Endothelial cell of umbilical vein (primary cell): ENCODE results near the gene TEX29. TPM values are rescaled to one million over a fixed set of nuclear protein-coding genes. Genes with fewer than 3 reads are reported as not detected.

Experiments
- BruUV-seq: library from RNA; stranded (reverse); fragments of 400-500 nt; replicated peaks from 2 replicates; lab custom pipeline; 2021; lab: Mats Ljungman, UMichigan
- CTCF ChIA-PET: fragments of 300-600, 350-600 bp; sonication (Branson Sonifier 250); formaldehyde crosslinking; loops from one replicate; lab custom pipeline; 2021; ENCODE audit warnings: antibody characterized with exemption, inconsistent platforms; lab: Charles Lee
- POLR2A ChIA-PET: fragments of 300-600, 350-600 bp; sonication (Branson Sonifier 250); formaldehyde crosslinking; loops from one replicate; lab custom pipeline; 2021; ENCODE audit warnings: antibody characterized with exemption, inconsistent platforms; lab: Charles Lee
- DNase-seq: peaks from one replicate; pipeline ENCODE4 v3.0.0-alpha.2; 2011; ENCODE audit warnings: low read depth, low spot score
- FAIRE-seq: peaks from 2 replicates; lab custom pipeline; 2011; peaks lifted over from hg19 to GRCh38; lab: Jason Lieb, UNC
- H2AFZ ChIP-seq: 2 replicates; pipeline ENCODE4 v1.6.0; 2012; ENCODE audit warnings: low read depth, low read length, control low read depth, inconsistent platforms
- H3K27ac ChIP-seq: 2 replicates; pipeline ENCODE4 v1.5.1; 2011; ENCODE audit warnings: low read depth, mild to moderate bottlenecking, control low read depth, low read length, moderate library complexity; ENCODE audit not compliant: insufficient read depth
- H3K27me3 ChIP-seq, 2 experiments: 2 replicates each; pipeline versions ENCODE4 v1.6.0 to v1.6.1; 2011; ENCODE audit warnings: low read length in 2 of 2, mixed read lengths in 1 of 2; ENCODE audit not compliant: control insufficient read depth in 2 of 2, insufficient read depth in 2 of 2
- H3K36me3 ChIP-seq, 2 experiments: 2 replicates in 1 of 2; 3 replicates in 1 of 2; pipeline ENCODE4 v1.5.1; 2011; ENCODE audit warnings: low read length in 2 of 2, mild to moderate bottlenecking in 1 of 2, moderate library complexity in 1 of 2; ENCODE audit not compliant: control insufficient read depth in 2 of 2, insufficient read depth in 2 of 2; ENCODE audit errors: extremely low read depth in 1 of 2
- H3K4me1 ChIP-seq: 3 replicates; pipeline ENCODE4 v1.5.1; 2011; ENCODE audit warnings: mild to moderate bottlenecking, low read length; ENCODE audit not compliant: control insufficient read depth, insufficient read depth; ENCODE audit errors: extremely low read depth
- H3K4me2 ChIP-seq: 2 replicates; pipeline ENCODE4 v1.6.1; 2011; ENCODE audit warnings: low read length, control low read depth, mixed read lengths; ENCODE audit not compliant: insufficient read depth
- H3K4me3 ChIP-seq, 3 experiments: fragments of 200-600 bp in 1 of 3; sonication (generic), shearing (Covaris generic) in 1 of 3; replicated peaks in 1 of 3; 2 replicates each; pipeline ENCODE4 v1.5.1; 2011 to 2016; ENCODE audit warnings: control low read depth in 3 of 3, low read length in 3 of 3, mild to moderate bottlenecking in 2 of 3, inconsistent platforms in 1 of 3, low read depth in 1 of 3, moderate library complexity in 1 of 3; ENCODE audit not compliant: insufficient read depth in 1 of 3
- H3K79me2 ChIP-seq: 2 replicates; pipeline ENCODE4 v1.6.0; 2012; ENCODE audit warnings: low read length, inconsistent platforms; ENCODE audit not compliant: control insufficient read depth, insufficient read depth
- H3K9ac ChIP-seq: replicated peaks from 2 replicates; pipeline ENCODE3; 2011; ENCODE audit warnings: low read length, control low read depth; ENCODE audit not compliant: insufficient read depth; ENCODE audit errors: extremely low read depth
- H3K9me1 ChIP-seq: replicated peaks from 3 replicates; pipeline ENCODE4 v1.6.0; 2011; ENCODE audit warnings: mild to moderate bottlenecking, low read length; ENCODE audit not compliant: control insufficient read depth, insufficient read depth; ENCODE audit errors: extremely low read depth
- H3K9me3 ChIP-seq: replicated peaks from 2 replicates; pipeline ENCODE4 v1.5.1; 2012; ENCODE audit warnings: low read length, inconsistent platforms; ENCODE audit not compliant: control insufficient read depth, insufficient read depth
- H4K20me1 ChIP-seq: replicated peaks from 2 replicates; pipeline ENCODE3; 2011; ENCODE audit warnings: mild to moderate bottlenecking, low read length; ENCODE audit not compliant: control insufficient read depth, insufficient read depth; ENCODE audit errors: extremely low read depth
- JUN ChIP-seq: IDR thresholded peaks from 2 replicates; pipeline ENCODE4 v1.6.1; 2011; ENCODE audit warnings: borderline replicate concordance, low read depth; ENCODE audit not compliant: insufficient read length, insufficient read depth
- MAX ChIP-seq: IDR thresholded peaks from 2 replicates; pipeline ENCODE4 v1.6.1; 2011; ENCODE audit not compliant: insufficient read depth, insufficient read length
- MYC ChIP-seq: IDR thresholded peaks from one replicate; pipeline ENCODE4 v1.6.1; 2011; ENCODE audit warnings: mild to moderate bottlenecking, low read depth, low read length
- POLR2AphosphoS5 ChIP-seq: IDR thresholded peaks from 2 replicates; pipeline ENCODE4 v1.6.1; 2012; ENCODE audit warnings: low read depth, mild to moderate bottlenecking, control low read depth, low read length, moderate library complexity; ENCODE audit not compliant: insufficient read depth
- dilution Hi-C: fragments of 300-500 bp; cut with MboI; formaldehyde crosslinking; loops from one replicate; pipeline ENCODE4 v1.15.0; 2019; ENCODE audit warnings: low sequenced_read_pairs; ENCODE audit not compliant: extremely low pct_ligation_motif_present
- intact Hi-C: fragments of 100-400 bp; cut with micrococcal nuclease; formaldehyde crosslinking; loops from one replicate; pipeline ENCODE4 v1.10.0; 2022
- polyA plus RNA-seq, 4 experiments: library from polyadenylated mRNA; depleted of rRNA in 3 of 4; stranded (reverse) in 3 of 4; unstranded in 1 of 4; fragments of >200 nt; gene quantifications; 2 replicates each; pipeline versions ENCODE4 v1.2.1 to v1.2.3, GENCODE V29; 2011 to 2012; ENCODE audit warnings: missing spikeins in 1 of 4
- total RNA-seq: library from RNA; stranded (reverse); gene quantifications from 2 replicates; pipeline ENCODE4 v1.2.3, GENCODE V29; 2021
- TF ChIP-seq, protein P1 (sequence below), 2 donors: IDR thresholded peaks; 1 replicate in 1 of 2; 2 replicates in 1 of 2; pipeline ENCODE4 v1.5.1; 2011; ENCODE audit warnings: low read length in 2 of 2, mild to moderate bottlenecking in 2 of 2, moderate library complexity in 2 of 2, control low read depth in 1 of 2, inconsistent platforms in 1 of 2, low read depth in 1 of 2; ENCODE audit not compliant: insufficient read depth in 1 of 2; ENCODE audit errors: extremely low read depth in 1 of 2

The TEX29 gene
- total and polyA plus RNA-seq, 2 donors (not counting 3 experiments of a cell fraction or from before 2014, with no cell fraction given): 0.44 TPM; not detected in 1

GRCh38 chr13:111356795-111357194, 36.4 kb downstream of the TEX29 start:
- intact Hi-C loops: no loop called here
- Histone ChIP-seq H3K36me3 (no peaks in the 10 kb centered on the region), H3K9ac (no peak overlapping the region), H3K9me3 (no peaks in the 10 kb centered on the region), H3K4me3 (no peak overlapping the region), H3K4me2 (no peak overlapping the region), H3K4me1 (no peaks in the 10 kb centered on the region), H3K79me2 (no peaks in the 10 kb centered on the region), H3K27me3 (no peaks in the 10 kb centered on the region), H4K20me1 (no peaks in the 10 kb centered on the region), H2AFZ (no peak overlapping the region), H3K27ac (no peak overlapping the region), H3K9me1 (no peaks in the 10 kb centered on the region)
- CTCF ChIA-PET: no interaction called here
- BruUV-seq: no TSS peak
- dilution Hi-C loops: no loop called here
- FAIRE-seq: no peak
- TF ChIP-seq MAX (no peak), JUN (no peak), POLR2AphosphoS5 (no peak), MYC (no peak)
- TF ChIP-seq, protein P1, sequence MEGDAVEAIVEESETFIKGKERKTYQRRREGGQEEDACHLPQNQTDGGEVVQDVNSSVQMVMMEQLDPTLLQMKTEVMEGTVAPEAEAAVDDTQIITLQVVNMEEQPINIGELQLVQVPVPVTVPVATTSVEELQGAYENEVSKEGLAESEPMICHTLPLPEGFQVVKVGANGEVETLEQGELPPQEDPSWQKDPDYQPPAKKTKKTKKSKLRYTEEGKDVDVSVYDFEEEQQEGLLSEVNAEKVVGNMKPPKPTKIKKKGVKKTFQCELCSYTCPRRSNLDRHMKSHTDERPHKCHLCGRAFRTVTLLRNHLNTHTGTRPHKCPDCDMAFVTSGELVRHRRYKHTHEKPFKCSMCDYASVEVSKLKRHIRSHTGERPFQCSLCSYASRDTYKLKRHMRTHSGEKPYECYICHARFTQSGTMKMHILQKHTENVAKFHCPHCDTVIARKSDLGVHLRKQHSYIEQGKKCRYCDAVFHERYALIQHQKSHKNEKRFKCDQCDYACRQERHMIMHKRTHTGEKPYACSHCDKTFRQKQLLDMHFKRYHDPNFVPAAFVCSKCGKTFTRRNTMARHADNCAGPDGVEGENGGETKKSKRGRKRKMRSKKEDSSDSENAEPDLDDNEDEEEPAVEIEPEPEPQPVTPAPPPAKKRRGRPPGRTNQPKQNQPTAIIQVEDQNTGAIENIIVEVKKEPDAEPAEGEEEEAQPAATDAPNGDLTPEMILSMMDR (IDR thresholded peaks at IDR 0.05; ENCODE audit: extremely low read depth in 1 of 2, insufficient read depth in 1 of 2, low read depth in 1 of 2, low read length in 2 of 2): no peak
- DNase-seq: no peak
- POLR2A ChIA-PET: no interaction called here
